Gastroesophageal sphincter (tissue), 4 donors: Measurements from ENCODE around the gene SNRNP200. TPM values are rescaled to one million over a fixed set of nuclear protein-coding genes. Genes with fewer than 3 reads are reported as not detected.

Experiments
- ATAC-seq: fragments of 150-250 bp; one replicate; pipeline ENCODE4 v1.9.1; 2016; ENCODE audit warnings: mild to moderate bottlenecking, moderate library complexity
- H3K27ac ChIP-seq, 4 donors: fragments of 200-600 bp; sonication (generic) in 3 of 4; 1 replicate in 3 of 4; 2 replicates in 1 of 4; pipeline ENCODE4 v1.5.1; 2016 to 2019
- H3K27me3 ChIP-seq: fragments of 200-600 bp; sonication (generic); one replicate; pipeline ENCODE4 v1.5.1; 2019
- H3K36me3 ChIP-seq, 2 donors: fragments of 200-600 bp; sonication (generic); one replicate each; pipeline ENCODE4 v1.5.1; 2019; ENCODE audit warnings: control low read depth in 1 of 2
- H3K4me1 ChIP-seq, 3 donors: fragments of 200-600 bp; sonication (generic); 1 replicate in 2 of 3; 2 replicates in 1 of 3; pipeline ENCODE4 v1.5.1; 2016 to 2019; ENCODE audit warnings: control low read depth in 2 of 3
- H3K4me3 ChIP-seq, 2 donors: fragments of 200-600 bp; sonication (generic); one replicate each; pipeline ENCODE4 v1.5.1; 2019; ENCODE audit warnings: mild to moderate bottlenecking in 1 of 2, moderate library complexity in 1 of 2
- H3K9me3 ChIP-seq, 3 donors: fragments of 200-600 bp; sonication (generic); one replicate each; pipeline ENCODE4 v1.5.1; 2017 to 2019; ENCODE audit warnings: control low read depth in 2 of 3
- CTCF ChIP-seq, 4 experiments: fragments of 200-600 bp in 2 of 4; fragments of 450-650 bp in 2 of 4; sonication (generic) in 1 of 4; IDR thresholded peaks; one replicate each; pipeline ENCODE4 v1.5.1; 2017 to 2019; ENCODE audit warnings: antibody characterized with exemption in 4 of 4, mild to moderate bottlenecking in 2 of 4, moderate library complexity in 2 of 4
- EP300 ChIP-seq: sonication (generic); formaldehyde crosslinking; IDR thresholded peaks from one replicate; pipeline ENCODE4 v1.6.1; 2017; ENCODE audit warnings: antibody characterized with exemption, mild to moderate bottlenecking
- POLR2A ChIP-seq, 2 donors: fragments of 450-650 bp; IDR thresholded peaks; one replicate each; pipeline ENCODE4 v1.6.1; 2017; ENCODE audit warnings: antibody characterized with exemption in 2 of 2, mild to moderate bottlenecking in 2 of 2, moderate library complexity in 1 of 2
- POLR2AphosphoS5 ChIP-seq: sonication (generic); formaldehyde crosslinking; IDR thresholded peaks from one replicate; pipeline ENCODE4 v1.6.1; 2017; ENCODE audit warnings: antibody characterized with exemption
- WGBS, 2 donors: methylation state at CpG; one replicate each; pipeline ENCODE4 v1.1.5; 2018; ENCODE audit warnings: low coverage in 1 of 2; 5-methylcytosine and 5-hydroxymethylcytosine counted together
- total RNA-seq, 4 donors: library from RNA; depleted of rRNA; stranded (reverse); fragments of >200 nt; gene quantifications; one replicate each; pipeline ENCODE4 v1.1.0, GENCODE V29; 2016

SNRNP200 gene
- total RNA-seq, 4 donors from 2014 or later, result 63.4 to 108 (median 98.3) TPM

DNA sequence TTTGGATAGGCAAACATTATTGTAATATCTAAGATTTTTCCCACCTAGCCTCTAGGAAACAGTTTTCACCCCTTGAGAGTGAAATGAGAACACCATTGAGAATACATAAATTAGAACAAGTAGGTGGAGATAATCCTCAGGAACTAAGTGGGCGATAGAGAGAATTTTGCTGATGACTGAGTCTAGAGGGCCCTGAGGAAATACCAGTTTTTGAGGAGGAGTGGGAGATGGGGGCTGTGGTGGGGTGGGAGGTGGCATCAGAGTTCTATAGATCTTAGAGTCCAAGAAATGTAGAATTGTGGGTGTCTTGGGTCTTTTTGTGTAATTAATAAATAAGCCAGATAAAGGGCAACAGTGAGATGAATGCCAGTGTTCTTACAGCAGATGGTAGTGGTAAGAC is 42.0 kb upstream of the SNRNP200 start:
- Histone ChIP-seq H3K36me3 (no peaks in the 10 kb centered on the region), H3K4me1 (no peaks in the 10 kb centered on the region), H3K9me3 (no peaks in the 10 kb centered on the region), H3K4me3 (no peak overlapping the region), H3K27ac (no peak overlapping the region), H3K27me3 (no peaks in the 10 kb centered on the region)
- no peak for ATAC-seq
- TF ChIP-seq POLR2A (IDR thresholded peaks at IDR 0.05), result no peak
- TF ChIP-seq CTCF (IDR thresholded peaks at IDR 0.05), result no peak
- TF ChIP-seq POLR2AphosphoS5, result no peak
- no peak for TF ChIP-seq EP300
- 75% methylated on average over 1 of the region's 1 CpG; no CpG with 5 or more reads in 1 of the 2 donors for WGBS, 2 donors

DNA sequence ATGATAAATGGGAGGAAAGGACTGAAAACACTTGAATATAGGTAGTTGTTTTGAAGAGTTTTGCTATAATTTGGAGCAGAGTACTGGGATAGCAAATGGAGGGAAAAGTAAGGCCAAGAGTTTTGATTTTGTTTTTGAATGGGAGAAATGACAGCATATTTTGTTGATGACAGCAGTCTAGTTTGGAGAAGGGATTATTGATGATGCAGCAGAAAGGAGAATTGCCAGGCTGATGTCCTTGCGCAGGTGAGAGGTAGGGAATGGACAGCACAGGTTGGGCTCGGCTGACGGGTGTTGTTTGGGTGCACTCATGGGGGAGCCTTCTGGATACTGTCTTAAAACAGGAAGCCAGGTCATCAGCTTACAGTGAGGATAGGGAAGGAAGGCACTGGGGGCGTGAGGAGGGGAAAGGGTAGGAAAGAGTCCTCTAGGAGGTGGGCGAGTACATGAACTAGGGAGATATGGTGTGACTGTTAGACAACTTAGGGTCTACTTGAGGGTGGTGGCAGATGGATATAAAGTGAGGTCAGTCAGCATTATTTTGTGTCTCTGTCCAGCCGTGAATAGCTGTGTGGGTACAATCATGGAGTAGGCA is 40.6 kb upstream of the SNRNP200 start:
- 92 to 97% methylated on average over 5 to 6 of the region's 6 CpGs for WGBS, 2 donors
- ATAC-seq, result no peak
- Histone ChIP-seq H3K27ac (no peak overlapping the region), H3K4me1 (no peaks in the 10 kb centered on the region), H3K4me3 (no peak overlapping the region), H3K36me3 (no peaks in the 10 kb centered on the region), H3K9me3 (no peaks in the 10 kb centered on the region), H3K27me3 (no peaks in the 10 kb centered on the region)
- no peak for TF ChIP-seq EP300
- no peak for TF ChIP-seq POLR2AphosphoS5
- TF ChIP-seq CTCF (IDR thresholded peaks at IDR 0.05), result no peak
- TF ChIP-seq POLR2A (IDR thresholded peaks at IDR 0.05), result no peak

DNA sequence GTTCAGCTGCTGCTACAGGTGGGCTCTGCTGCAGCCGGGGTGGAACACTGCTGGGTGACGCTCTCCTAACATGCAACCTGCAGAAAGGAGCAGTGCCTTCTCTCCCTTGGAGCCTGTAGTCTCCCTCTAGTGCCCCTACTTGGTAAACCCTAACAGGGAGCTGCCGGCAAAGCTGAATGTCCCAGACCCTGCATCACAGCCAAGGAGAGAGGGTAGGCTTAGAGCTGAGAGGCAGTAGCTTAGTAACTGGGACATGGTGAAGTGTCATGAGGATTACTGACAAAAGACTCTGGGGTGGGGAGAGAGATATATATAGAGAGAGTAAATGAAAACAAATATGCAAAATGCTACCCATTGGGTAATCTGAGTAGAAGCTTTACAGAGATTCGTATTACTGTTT is 40.1 kb upstream of the SNRNP200 start:
- ATAC-seq, result no peak
- Histone ChIP-seq H3K36me3 (no peaks in the 10 kb centered on the region), H3K27ac (no peak overlapping the region), H3K27me3 (no peaks in the 10 kb centered on the region), H3K9me3 (no peaks in the 10 kb centered on the region), H3K4me3 (no peak overlapping the region), H3K4me1 (no peaks in the 10 kb centered on the region)
- 82 to 100% methylated on average over 2 to 3 of the region's 4 CpGs for WGBS, 2 donors
- no peak for TF ChIP-seq POLR2A (IDR thresholded peaks at IDR 0.05)
- TF ChIP-seq POLR2AphosphoS5, result no peak
- TF ChIP-seq CTCF (IDR thresholded peaks at IDR 0.05), result no peak
- no peak for TF ChIP-seq EP300

DNA sequence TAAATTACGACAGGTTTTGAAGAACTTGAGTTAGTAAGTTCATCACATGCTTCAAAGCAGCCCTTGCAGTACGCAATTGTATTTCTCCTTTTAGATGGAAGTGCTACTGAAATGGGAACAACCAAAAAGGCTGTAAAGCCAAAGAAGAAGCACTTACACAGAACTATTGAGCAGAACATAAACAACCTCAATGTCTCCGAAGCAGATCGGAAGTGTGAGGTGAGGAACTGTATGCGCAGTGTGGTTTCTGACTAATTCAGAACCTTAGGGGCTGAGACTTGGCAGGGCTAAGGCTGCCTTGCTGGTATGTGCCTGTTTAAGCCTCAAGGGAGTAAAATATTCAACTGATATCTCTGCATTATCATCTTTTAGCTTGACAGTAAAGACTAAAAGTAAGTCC is 38.7 kb upstream of the SNRNP200 start:
- H3K27ac ChIP-seq, result no peak overlapping the region
- TF ChIP-seq EP300 (no peak), POLR2A (IDR thresholded peaks at IDR 0.05) (no peak)

DNA sequence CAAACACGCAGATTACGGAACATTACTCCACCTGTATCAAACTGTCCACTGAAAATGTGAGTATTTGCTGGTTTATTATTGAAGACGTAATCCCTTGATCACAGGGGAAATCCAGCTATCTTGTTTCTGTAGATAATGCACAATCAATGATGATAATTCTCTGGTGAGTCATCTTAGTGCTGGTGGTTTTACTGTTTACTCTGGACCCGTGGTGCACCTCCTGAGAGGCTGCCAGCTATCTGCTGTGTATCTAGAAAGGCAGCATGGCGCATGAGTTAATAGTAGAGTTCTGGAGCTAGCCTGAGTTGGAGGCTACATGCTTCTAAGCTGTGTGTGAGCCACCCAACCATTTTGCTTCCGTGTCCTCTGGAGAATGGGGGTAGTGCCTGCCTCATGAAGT is 36.7 kb upstream of the SNRNP200 start:
- H3K9me3 ChIP-seq, result no peaks in the 10 kb centered on the region
- no peak overlapping the region for H3K27ac ChIP-seq
- WGBS, 2 donors, result 81 to 96% methylated on average over 4 to 5 of the region's 6 CpGs
- H3K27me3 ChIP-seq, result no peaks in the 10 kb centered on the region
- TF ChIP-seq CTCF (IDR thresholded peaks at IDR 0.05) (no peak), EP300 (no peak), POLR2AphosphoS5 (no peak), POLR2A (IDR thresholded peaks at IDR 0.05) (no peak)
- no peak overlapping the region for H3K4me3 ChIP-seq
- H3K4me1 ChIP-seq, result no peaks in the 10 kb centered on the region
- ATAC-seq, result no peak
- no peaks in the 10 kb centered on the region for H3K36me3 ChIP-seq

More for the DNA sequence above, 38.7 kb upstream of the SNRNP200 start:
- WGBS, 2 donors, result 86 to 96% methylated on average over 5 of the region's 5 CpGs
- no peaks in the 10 kb centered on the region for H3K27me3 ChIP-seq
- H3K9me3 ChIP-seq, result no peaks in the 10 kb centered on the region
- ATAC-seq, result no peak
- H3K4me3 ChIP-seq, result no peak overlapping the region
- no peaks in the 10 kb centered on the region for H3K4me1 ChIP-seq
- H3K36me3 ChIP-seq, result no peaks in the 10 kb centered on the region
